ENCODE data around the gene BCL6. TPM values are rescaled to one million over a fixed set of nuclear protein-coding genes. Genes with fewer than 3 reads are reported as not detected.

The BCL6 gene
- total and polyA plus RNA-seq, 2 experiments from 2014 or later = 2.6 to 5.9 TPM

DNA sequence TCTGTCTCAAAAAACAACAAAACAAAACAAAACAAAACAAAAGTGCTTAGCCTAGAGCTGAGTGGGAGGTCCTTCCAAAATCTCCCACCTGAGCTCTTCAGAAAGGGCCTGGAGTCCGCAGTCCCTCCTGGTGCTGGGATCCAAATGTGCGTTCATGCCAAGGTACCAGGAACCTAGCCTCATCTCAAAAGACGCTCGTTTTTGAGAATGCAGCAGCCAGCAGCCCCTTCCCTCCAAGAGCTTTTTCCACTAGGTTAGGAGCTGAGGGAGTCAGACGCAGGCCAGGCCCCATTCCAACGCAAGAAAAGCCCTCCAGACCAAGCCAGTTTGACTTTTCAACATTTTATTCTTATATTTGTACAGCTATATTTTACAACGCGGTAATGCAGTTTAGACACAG lies 24.2 kb downstream of the BCL6 start:
- no peaks in the 10 kb centered on the region for H3K79me2 ChIP-seq (replicated peaks; ENCODE audit: insufficient read depth)
- peaks cover 19% of the 10 kb centered on the region for H3K4me1 Mint-ChIP-seq
- H2AFZ ChIP-seq = no peak overlapping the region
- peaks cover 5% of the 10 kb centered on the region; the same call in 1 of the 2 replicates for H3K36me3 ChIP-seq (ENCODE audit: insufficient read depth)
- no peak overlapping the region for H3K27ac Mint-ChIP-seq
- H3K9me3 Mint-ChIP-seq = no peaks in the 10 kb centered on the region; the same call in 2 of the 3 replicates
- H3K27me3 Mint-ChIP-seq (ENCODE audit: insufficient read depth, low read depth, poor library complexity) = no peaks in the 10 kb centered on the region
- H3K27ac ChIP-seq (ENCODE audit: low read depth) = no peak overlapping the region
- peaks cover 14% of the 10 kb centered on the region; the same call in 1 of the 2 replicates for H3K4me1 ChIP-seq (ENCODE audit: insufficient read depth)
- no peak overlapping the region for H3K4me2 ChIP-seq
- H3F3A ChIP-seq (replicated peaks; ENCODE audit: low read depth) = no peaks in the 10 kb centered on the region; the same call in 1 of the 2 replicates
- no peaks in the 10 kb centered on the region for H3K27me3 ChIP-seq (ENCODE audit: insufficient read depth)
- ATAC-seq (no peak), DNase-seq (ENCODE audit: low spot score) (no peak)
- H4K20me1 ChIP-seq (replicated peaks; ENCODE audit: insufficient read depth) = no peaks in the 10 kb centered on the region
- TF ChIP-seq NANOG (IDR thresholded peaks at IDR 0.05; ENCODE audit: borderline replicate concordance) (no peak), ZNF331 (CRISPR knock-in tag; IDR thresholded peaks at IDR 0.05; ENCODE audit: low read depth) (no peak), CREB1 (CRISPR knock-in tag; IDR thresholded peaks at IDR 0.05; ENCODE audit: low read depth) (no peak), EZH2phosphoT487 (IDR thresholded peaks at IDR 0.05; ENCODE audit: unreplicated experiment) (no peak), ZNF462 (CRISPR knock-in tag; IDR thresholded peaks at IDR 0.05) (no peak), JUNB (IDR thresholded peaks at IDR 0.05; ENCODE audit: unreplicated experiment) (no peak), STAT1 (IDR thresholded peaks at IDR 0.05; ENCODE audit: unreplicated experiment) (no peak)
- TF ChIP-seq, protein P1, sequence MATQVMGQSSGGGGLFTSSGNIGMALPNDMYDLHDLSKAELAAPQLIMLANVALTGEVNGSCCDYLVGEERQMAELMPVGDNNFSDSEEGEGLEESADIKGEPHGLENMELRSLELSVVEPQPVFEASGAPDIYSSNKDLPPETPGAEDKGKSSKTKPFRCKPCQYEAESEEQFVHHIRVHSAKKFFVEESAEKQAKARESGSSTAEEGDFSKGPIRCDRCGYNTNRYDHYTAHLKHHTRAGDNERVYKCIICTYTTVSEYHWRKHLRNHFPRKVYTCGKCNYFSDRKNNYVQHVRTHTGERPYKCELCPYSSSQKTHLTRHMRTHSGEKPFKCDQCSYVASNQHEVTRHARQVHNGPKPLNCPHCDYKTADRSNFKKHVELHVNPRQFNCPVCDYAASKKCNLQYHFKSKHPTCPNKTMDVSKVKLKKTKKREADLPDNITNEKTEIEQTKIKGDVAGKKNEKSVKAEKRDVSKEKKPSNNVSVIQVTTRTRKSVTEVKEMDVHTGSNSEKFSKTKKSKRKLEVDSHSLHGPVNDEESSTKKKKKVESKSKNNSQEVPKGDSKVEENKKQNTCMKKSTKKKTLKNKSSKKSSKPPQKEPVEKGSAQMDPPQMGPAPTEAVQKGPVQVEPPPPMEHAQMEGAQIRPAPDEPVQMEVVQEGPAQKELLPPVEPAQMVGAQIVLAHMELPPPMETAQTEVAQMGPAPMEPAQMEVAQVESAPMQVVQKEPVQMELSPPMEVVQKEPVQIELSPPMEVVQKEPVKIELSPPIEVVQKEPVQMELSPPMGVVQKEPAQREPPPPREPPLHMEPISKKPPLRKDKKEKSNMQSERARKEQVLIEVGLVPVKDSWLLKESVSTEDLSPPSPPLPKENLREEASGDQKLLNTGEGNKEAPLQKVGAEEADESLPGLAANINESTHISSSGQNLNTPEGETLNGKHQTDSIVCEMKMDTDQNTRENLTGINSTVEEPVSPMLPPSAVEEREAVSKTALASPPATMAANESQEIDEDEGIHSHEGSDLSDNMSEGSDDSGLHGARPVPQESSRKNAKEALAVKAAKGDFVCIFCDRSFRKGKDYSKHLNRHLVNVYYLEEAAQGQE (IDR thresholded peaks at IDR 0.05; ENCODE audit: unreplicated experiment) = no peak
- TF ChIP-seq, protein P2, sequence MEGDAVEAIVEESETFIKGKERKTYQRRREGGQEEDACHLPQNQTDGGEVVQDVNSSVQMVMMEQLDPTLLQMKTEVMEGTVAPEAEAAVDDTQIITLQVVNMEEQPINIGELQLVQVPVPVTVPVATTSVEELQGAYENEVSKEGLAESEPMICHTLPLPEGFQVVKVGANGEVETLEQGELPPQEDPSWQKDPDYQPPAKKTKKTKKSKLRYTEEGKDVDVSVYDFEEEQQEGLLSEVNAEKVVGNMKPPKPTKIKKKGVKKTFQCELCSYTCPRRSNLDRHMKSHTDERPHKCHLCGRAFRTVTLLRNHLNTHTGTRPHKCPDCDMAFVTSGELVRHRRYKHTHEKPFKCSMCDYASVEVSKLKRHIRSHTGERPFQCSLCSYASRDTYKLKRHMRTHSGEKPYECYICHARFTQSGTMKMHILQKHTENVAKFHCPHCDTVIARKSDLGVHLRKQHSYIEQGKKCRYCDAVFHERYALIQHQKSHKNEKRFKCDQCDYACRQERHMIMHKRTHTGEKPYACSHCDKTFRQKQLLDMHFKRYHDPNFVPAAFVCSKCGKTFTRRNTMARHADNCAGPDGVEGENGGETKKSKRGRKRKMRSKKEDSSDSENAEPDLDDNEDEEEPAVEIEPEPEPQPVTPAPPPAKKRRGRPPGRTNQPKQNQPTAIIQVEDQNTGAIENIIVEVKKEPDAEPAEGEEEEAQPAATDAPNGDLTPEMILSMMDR (conservative IDR thresholded peaks at IDR 0.05; ENCODE audit: low read depth in 2 of 2) = no peak
- H3K4me3 ChIP-seq = no peak overlapping the region
- H3K9me2 ChIP-seq (ENCODE audit: insufficient read depth) = no peaks in the 10 kb centered on the region
- no peak overlapping the region for H3K4me3 Mint-ChIP-seq
- peaks cover 28% of the 10 kb centered on the region for H3K36me3 Mint-ChIP-seq (ENCODE audit: low read depth)
